Right kidney (tissue), 1 donor: ENCODE measurements around the gene ZBTB16.

Experiments used
- DNase-seq: peaks from one replicate; pipeline ENCODE4 v3.0.0-alpha.2; 2016

The ZBTB16 gene

DNA sequence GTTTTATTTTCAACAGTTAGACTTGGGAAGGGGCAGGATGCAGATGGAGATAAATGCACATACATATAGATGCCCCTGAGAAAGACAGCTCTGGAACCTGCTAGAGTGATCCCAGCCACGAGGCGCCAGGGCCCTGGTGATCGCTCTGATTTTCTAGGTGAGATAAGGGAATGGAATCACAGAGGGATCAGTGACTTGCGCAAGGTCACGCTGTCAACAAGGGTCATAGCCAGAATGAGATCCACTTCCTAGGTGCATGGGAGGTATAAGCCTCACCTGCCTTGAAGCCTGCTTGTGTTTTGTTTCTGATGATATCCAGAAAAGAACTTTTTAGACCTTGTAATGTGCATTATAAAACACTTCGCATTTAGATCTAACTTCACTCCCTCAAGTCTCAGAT lies 47.5 kb downstream of the ZBTB16 start:
- DNase-seq: no peak

GRCh38 chr11:114108501-114109205 lies 49.1 kb downstream of the ZBTB16 start:
- no peak for DNase-seq

DNA sequence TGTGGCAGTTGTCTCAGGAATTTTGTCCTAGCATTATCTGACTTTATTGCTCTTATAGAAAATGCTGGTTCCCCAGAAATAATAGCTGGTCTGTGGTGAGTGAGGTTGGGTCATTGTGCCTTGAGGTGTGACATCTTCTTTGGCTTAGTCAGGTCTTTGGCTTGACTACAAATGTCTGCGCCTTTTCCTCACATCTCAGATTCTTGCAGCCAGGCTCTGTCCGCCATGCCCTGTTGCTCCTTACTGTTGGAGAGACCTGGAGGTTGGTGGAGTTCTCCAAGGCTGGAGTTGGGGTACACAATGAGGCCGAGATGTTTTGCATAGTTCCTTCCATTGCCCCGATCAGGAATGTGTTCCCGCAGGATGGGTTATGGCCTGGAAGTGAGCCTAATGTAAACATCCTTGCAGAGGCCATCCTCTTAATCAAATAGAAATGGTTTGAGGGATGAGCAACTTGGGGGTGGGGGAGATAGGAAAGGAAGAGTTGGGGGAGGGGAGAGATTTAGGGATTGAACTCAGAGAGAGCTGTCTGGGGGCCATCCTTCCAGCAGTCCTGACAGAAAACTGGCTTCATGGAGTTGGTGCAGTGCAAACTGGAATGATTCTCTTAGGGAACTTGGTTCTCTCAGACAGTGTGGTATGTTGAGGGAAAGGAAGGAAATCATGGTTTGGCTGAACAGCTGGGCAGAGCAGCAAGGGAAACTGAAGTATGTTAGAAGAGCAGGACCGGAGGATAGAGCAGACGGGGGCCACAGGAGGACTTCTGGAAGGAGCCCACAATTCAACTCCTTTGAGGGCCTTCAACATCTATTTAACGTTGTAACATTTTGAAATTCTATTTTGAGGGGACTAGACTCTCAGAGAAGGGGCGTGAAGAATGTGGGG lies 49.9 kb downstream of the ZBTB16 start:
- no peak for DNase-seq

DNA sequence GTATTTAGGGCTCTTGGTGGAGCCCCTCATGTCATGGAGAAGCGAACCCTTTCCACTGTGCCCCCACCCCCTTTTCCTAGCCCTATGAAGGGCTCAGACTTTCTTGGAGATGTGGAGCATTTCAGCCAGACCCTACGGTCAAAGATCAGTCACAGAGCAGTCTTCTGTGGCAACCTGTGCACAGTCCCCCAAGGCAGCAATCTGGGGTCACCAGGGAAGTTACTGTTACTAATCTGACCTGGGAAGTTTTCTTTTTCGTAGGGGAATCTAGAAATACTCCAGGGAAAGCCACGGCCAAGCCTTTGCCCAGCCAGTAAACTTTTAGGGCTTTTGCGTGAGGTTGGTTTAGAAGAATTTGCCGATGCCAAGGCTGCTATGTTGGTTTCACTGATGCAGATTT lies 50.6 kb downstream of the ZBTB16 start:
- no peak for DNase-seq

DNA sequence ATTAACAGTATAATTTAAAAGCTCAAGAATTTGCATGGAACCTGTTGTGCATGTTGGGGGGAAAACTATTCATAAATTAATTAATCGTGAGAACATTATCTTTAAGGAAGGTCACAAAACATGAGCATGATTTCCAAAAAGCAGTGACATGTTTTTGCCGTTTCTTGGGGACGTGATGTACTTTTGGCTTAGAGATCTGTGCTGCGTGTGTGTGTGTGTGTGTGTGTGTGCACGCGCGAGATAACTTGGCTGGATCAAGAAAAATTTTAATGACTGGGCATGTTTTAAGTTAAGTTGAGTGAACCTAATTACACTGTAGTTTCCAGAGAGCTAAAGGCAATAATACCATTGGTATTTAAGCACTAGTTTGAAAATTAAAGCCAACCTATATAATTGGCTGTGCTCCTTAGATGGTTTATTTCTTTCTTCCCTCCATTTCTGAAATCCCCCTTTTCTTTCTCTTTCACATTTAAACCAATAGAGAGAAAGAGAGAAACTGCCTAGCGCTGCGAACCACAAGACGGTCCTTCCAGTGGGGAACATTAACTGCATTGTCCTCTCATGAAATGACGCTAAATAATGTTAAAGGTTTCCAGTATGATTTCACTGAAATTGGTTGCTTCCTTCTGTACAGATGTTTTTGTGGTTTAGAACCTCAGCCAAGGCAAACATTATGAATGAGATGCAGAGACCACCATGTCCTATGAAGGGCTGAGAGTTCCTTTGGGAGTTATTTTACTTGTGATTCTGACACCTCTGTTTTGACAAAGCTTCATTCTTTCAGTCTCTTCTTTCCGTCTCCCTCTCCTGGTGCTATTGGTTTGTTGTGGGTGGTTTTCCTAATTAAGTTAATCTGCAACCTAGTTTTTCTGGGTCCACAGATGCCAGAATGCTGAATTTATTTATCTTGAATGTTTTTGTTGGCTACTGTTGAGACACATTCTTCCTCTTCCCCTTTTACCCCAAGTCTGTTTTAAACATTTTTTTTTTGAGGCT lies 51.7 kb downstream of the ZBTB16 start:
- DNase-seq: peak; percentile 27

DNA sequence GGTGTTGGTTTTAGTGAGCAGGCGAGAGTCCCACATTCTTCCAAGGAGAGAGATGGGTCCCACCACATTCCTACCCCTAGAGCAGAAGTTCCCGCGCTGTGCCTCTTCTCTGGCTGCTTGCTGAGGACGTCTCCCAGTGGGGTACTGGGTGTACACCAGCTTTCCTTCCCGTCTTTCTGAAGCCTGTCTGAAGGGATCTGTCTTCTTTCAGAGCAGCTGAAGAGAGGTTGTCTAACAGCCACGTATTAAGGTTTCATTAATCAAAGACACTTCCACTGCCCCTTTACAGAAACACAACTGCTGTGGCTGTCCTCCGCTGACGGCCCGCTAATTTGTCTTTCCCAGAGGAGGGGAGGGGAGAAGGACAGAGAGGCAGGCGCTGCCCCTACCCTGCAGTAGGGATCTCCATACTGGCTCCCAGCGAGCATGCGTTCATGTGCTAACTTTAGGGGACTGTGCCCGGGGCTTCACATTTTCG lies 56.0 kb downstream of the ZBTB16 start:
- DNase-seq: peak; percentile 21

DNA sequence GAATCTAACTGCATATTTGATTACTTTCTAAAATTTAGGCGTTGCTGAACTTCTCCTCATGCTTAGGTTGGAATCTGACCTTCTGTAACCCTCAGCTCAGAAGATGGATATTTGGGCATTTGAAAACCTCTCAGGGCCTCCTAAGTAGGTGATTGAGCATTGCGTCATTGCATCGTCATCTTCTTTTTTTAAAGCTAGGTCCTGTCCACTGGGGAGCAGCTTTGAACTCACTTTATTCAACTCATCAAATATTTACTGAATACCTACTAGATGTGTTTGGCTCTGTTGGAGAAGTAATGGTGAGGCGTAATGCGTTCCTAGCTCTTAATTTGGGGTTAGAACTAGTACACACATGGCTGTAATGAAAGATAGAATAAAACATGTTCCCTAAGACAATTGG lies 56.8 kb downstream of the ZBTB16 start:
- no peak for DNase-seq

DNA sequence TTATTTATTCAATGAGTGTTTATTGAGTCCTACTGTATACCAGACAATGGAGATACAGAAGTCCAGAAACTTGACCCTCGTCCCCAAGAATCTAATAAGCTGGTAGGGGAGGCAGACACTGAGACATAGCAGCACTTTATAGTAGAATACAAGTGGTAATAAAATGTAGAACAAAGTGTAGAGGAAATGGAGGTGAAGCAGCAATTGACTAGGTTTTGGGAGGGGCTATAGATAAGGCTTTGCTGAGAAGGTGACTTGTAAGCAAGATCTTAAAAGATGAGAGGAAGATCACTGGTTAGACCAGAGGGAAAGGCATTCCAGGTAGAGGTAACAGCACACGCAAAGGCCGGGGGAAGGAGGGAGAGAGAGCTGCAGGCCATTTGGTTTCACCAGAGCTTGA lies 57.3 kb downstream of the ZBTB16 start:
- no peak for DNase-seq

GRCh38 chr11:114120606-114121005 lies 61.1 kb downstream of the ZBTB16 start:
- no peak for DNase-seq

GRCh38 chr11:114121138-114121537 lies 61.6 kb downstream of the ZBTB16 start:
- DNase-seq: no peak

- DNase-seq: no peak
Measured at GRCh38 chr11:114121804-114122504, 62.4 kb downstream of the ZBTB16 start.

GRCh38 chr11:114122686-114123085 lies 63.2 kb downstream of the ZBTB16 start:
- DNase-seq: no peak

DNA sequence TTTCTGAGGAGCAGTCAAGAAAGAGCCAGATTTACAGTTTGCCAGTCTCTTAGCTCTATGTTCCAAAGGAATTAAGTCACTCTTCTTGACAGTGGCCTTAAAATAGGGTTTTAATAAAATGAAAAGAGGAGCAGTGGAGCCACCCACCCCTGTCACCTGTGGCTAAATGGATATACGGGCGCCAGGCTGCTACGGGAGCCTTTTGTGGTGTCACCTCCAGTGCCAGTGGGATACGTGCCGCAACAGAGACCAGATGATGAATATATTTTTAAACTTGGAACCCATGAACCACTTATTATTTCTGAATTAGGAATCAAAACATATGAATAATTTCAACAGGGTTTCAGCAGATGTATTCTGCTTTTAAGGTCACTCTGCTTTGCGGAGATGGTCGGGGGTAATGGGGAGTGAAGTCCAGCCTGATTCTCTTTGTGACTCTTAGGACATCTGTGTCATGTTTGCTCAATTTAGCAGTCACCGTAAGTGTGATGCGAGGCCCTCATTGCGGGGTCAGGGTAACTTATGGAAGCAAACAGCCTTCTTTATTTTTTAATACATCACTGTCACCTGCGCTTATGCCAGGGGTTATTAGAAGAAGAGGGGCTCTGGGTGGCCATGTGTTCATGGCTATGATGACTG lies 64.3 kb downstream of the ZBTB16 start:
- no peak for DNase-seq

- no peak for DNase-seq
Measured at GRCh38 chr11:114124601-114125144, 65.2 kb downstream of the ZBTB16 start.

DNA sequence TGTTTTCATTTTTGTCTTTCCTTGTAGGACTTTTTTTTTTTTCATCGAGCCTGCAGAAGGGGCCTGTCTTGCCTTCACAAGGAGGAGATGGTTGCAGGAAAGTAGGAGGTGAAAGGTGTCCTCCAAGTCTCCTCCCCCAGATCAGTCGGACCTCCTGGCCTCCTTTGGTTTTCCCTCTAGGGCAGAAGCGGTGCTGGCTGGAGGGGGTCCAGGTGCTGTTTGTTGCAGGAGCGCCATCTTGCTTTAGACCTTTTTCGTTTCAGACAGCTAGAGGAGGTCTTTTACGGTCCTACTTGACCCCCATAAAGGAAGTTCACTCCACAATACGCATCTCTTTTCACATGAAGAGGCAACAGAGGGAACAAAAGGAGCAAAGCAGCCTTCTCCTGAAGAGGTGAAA lies 66.0 kb downstream of the ZBTB16 start:
- DNase-seq: no peak

DNA sequence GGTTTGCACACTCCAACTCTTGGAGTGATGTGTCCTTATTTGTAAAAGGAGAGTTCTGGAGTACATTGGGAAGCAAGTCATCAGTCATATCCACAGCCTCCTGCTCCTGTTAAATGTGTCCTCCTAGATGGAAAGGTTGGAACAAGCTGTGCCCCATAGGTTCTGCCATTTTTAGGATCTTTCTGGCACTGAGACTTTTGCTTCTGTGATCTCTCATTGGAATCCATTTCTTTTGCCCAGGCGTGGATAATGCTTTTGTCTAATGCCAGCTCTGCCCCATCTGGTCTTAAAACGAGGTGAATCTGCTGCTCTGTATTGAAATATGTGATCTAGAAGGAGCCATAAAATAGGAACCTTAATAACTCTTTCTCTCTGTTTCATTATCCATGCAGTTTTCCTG lies 66.4 kb downstream of the ZBTB16 start:
- DNase-seq: no peak

GRCh38 chr11:114128399-114128798 lies 68.9 kb downstream of the ZBTB16 start:
- DNase-seq: no peak

DNA sequence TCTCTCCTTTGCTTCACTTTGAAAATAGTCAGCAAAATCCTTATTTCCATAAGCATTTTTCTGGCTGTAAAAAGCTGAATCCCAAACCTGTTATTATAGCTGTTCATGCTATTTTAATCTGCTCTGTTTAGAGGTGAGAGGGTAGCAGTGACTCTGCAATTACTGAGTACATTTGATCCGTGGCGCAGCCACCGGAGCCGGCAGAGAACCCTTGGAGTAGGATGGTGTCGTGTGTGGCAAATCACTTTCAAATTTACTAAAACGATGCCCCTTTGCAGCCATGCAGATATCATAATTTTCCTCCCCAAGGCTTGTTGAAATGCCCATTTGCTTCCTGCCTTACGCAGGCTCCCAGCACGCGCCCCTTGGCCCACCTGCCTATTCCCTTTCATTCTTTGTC lies 69.6 kb downstream of the ZBTB16 start:
- no peak for DNase-seq

GRCh38 chr11:114129699-114130098 lies 70.2 kb downstream of the ZBTB16 start:
- DNase-seq: no peak

DNA sequence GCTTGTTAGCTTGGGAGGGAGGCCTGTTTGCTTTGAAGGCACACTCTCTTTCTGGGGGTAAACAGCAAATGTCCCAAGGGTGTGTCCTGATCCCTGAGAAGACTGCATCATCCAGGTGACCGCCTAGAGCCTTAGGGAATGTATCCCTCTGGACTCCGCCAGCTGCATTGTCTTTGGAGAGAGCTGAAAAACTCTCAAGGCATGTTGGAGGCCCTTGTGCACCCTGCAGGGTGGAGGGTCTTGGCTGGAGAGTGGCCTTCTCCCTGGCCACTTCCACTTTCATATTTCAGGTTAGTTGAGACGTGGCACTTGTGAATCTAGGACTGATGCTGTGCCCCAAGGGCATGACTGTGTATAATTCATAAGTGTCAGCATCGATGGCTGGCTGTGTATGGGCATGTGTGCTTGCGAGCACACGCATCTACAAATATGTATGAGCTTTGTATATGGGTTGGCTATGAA lies 70.6 kb downstream of the ZBTB16 start:
- no peak for DNase-seq
